CD4-positive, alpha-beta T cell treated with Interleukin-12 subunit alpha and Interleukin-12 subunit beta, for 1 hour (primary cell): ENCODE results near the gene DMAP1.
"Not testable (repeated sequence)": the region's sequence is repeated elsewhere in the genome, so short reads cannot be mapped to it uniquely, and the experiment has no call there.

Source experiments
- DNase-seq: peaks from one replicate; pipeline ENCODE4 v3.0.0-alpha.2; 2020

Gene DMAP1, protein sequence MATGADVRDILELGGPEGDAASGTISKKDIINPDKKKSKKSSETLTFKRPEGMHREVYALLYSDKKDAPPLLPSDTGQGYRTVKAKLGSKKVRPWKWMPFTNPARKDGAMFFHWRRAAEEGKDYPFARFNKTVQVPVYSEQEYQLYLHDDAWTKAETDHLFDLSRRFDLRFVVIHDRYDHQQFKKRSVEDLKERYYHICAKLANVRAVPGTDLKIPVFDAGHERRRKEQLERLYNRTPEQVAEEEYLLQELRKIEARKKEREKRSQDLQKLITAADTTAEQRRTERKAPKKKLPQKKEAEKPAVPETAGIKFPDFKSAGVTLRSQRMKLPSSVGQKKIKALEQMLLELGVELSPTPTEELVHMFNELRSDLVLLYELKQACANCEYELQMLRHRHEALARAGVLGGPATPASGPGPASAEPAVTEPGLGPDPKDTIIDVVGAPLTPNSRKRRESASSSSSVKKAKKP

DNA sequence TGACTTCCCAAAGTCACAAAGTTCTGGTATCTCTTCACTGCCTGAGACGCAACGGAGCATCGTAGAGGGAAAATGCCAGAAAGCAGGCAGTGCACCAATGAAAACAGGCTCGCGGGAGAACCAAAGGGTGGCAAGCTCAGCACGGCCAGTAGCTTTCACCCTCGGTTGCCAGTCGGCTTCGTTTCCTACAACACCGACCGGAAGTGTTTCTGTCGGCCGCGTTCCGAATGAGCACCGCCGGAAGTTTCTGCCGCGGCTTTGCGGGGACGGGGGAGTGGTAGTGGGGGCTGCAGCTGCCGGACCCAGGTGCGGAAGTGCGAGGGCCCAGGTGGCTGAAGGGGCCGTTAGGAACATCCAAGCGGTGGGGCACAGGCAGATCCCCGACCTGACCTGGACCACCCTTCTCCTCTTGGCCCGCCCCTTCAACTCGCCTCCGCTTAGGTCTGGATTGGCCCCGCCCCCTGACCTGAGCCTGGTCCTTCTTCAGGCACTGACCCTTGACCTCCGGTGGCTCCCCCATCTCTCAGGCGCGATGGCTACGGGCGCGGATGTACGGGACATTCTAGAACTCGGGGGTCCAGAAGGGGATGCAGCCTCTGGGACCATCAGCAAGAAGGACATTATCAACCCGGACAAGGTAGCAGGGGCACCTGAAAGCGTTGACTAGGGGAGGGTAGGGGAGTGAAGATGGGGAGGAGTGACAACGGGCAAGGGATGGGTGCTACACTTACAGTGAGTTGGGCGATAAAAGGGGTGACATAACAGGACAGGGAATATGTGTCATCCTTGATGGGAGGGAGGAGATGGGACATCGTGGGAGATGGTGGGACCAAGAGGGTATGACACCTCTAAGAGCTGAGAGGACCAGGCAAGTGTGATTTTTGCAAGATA, at the start of gene DMAP1:
TSS of gene DMAP1 (plus strand) at position 250 of the 891 bp plus-strand sequence. CDS start at position 533, 283 bp downstream.
- peak; percentile 89 for DNase-seq

DNA sequence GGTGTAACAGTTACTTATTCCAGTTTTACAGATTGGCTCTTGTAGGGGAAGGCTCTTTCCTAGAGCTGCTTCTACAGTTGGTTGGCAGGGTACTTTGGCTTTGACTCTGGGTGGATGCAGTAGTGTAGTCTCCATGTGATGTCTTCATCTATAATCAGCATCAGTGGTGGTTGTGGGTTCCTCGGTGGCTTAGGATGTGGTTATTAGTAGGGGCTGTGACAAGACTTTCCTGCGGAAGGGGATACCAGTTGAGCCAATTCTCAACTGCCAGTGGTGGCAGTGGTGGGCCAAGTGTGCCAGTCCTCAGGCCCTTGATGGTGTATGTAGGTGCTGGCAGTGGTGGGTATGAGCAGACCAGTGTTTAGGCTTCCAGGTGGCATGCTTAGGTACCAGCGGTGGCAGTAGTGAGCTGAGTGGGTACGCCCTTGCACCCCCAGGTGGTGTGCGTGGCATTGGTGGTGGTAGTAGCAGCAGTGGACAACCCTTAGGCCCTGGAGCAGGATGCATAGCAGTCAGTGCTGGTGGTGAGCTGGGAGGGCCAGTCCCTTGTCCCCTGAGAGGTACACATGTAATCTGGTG, 44.7 kb upstream of the DMAP1 start:
- no peak for DNase-seq

DNA sequence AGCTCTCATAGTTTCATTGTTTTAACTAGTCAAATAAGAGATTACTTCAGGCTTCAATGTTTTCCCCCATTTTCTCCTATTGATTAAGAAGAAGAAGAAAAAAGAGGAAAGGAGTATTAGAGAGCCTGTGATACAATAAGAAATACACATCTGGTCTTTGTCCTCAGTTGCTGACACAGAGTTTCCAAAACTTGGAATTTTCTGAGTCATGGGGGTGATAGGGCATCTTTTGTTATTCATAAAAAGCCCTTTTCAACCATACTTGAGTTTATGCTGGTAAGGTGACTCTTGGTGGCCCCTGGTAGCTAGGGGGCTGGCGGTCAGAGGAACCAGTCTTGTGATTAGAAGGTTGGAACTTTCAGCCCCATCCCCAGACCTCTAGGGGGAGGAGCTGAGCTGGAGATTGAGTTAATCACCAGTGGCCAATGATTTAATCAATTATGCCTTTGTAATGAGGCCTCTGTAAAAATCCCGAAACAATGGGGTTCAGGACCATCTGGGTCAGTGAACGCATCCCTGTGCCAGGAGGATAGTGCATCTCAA, 42.9 kb upstream of the DMAP1 start:
- DNase-seq: no peak

DNA sequence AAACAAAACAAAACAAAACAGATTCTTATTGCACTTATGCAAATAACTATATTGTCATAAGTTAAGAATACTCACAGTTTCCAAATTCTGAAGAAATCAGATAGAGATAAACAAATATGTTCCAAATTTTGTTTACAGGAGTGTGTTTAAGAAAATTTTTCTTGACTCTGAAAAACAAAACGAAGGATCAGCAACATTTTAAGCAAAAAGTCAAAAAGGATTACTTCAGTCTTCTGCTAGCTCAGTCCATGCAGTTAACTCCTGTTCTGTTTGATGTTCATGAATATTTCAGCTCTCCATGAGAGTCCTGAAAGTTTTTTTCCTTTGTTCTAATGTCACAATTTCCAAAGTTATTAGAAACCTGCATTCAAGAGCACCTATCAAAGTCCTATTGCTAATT, 38.6 kb upstream of the DMAP1 start:
- DNase-seq: no peak

DNA sequence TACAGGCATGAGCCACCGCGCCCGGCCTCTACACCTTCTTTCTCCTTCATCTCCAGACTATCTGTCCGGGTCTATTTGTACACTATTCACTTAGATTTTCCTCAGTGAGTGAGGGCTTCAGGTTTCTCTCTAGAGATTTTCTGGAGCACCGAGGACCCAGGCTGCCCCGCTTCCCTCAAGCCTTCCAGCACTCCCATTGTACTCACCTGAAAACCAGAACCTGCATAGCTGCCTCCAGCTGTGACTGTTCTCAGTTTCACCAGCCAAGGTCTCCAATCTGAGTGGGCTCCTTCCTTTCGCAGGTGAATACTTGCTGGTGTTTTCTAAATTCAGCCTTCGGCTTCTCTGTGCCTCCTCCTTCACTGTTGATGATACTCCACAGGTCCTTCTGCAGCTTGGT, 12.9 kb upstream of the DMAP1 start:
- no peak for DNase-seq

DNA sequence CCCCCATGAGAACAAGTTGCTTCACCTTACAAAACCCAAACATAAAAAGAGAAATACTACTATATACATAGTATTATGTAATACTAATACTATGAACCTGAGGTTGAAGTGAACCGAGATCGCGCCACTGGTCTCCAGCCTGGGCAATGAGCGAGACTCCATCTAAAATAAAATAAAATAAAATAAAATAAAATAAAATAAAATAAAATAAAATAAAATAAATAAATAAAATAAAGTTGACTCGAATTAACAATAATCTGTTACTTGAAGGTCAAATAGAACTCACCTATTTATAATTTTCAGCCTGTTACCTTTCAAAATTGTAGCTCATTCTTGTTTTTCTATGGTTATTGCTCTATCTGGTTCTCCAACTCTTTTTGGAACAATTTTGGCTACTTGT, 6.7 kb upstream of the DMAP1 start:
- not testable (repeated sequence) for DNase-seq

DNA sequence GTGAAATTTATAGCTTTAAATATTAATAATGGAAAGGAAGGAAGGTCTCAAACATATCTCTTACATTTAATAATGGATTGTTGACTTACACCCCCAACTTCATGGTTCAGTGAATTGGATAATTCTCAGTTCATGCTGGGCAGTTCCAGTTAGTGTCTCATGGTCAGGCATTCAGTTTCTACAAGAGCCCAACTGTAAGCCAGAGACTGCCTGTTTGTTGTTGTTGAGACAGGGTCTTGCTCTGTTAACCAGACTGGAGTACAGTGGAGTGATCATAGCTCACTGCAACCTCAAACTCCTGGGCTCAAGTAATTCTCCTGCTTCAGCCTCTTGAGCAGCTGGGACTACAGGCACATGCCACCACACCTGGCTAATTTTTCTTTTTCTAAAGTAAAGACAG, 5.0 kb upstream of the DMAP1 start:
- DNase-seq: no peak

DNA sequence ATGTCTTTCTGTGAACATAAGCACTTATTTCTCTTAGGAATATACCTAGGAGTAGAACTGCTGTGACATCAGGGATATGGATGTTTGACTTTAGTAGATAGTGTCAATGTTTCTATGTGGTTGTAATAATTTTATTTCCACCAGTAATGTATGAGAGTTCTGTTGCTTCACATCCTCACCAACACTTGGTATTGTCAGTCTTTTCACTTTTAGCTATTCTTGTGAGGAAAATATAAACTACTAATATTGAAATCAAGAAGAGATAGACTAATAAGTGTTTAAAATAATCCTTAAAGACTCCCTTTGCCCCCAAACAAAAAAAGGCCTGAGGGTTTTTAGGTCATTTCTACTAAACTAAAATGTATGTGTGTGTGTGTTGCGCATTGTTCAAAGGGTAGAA, 2.7 kb upstream of the DMAP1 start:
- DNase-seq: no peak

DNA sequence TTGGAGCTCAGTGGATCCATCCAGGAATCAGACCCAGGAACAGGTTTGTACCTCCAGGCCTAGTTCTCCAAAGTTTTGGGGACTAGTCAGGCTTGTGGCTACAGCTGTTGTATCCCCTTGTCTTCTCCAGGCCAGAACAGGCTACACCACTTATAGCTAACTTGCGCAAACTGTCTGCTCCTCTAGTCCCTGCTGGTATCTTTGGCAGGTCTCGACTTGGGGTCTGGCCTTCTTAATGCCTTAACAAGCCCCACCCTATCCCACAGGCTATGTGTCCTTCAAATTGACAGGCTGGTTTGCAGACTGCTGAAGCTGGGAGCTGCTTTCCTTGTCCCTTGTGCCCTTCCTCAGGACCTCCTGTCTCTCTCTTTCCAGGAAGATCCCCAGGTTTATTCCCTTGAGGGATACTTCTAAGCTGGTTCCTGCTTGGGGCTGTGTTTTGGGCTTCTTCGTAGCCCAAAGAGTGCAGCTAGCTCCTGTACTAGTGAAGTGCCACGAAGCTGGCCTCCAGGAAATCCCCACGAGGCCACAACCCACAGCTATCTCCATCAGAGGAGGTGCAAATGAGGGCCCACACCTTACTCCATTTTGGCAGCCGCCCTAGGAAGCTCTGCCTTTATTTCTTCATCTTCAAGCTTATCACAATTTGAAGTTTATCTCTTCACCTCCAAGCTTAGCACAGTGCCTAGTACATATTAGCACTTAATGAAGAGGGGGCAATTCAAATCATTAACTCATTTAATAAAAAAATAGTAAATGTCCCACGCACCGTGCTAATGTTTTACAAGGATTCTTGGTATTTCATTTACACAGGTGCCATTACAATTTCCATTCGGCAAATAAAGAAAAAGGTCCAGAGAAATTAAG, 683 bp upstream of the DMAP1 start:
- DNase-seq: peak; percentile 61

DNA sequence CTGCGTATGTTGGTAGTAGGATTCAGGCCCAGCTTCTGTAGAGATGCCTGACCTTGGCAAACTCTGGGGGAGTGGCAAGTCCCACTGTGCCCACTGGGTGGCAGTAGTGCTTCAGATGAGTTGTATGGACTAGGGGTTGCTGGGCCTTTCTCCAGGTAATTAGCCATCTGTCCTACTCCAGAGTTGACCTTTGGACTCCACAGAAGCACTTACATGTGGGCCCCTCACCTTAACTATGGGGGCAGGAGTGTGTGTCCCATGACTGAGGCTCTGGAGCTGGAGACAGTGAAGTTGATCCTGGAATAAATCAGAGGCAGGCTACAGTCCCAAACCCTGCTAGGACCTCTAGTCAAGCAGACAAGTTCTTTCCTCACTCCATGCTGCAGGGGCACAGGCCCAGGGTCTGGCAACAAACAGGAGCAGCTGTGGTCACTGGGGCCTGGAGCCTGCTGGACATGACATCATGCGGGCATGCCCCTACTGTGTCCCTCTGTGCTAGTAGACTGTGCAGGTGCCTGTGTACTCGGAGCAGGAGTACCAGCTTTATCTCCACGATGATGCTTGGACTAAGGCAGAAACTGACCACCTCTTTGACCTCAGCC, 4.6 kb downstream of the DMAP1 start:
- DNase-seq: peak; percentile 68

DNA sequence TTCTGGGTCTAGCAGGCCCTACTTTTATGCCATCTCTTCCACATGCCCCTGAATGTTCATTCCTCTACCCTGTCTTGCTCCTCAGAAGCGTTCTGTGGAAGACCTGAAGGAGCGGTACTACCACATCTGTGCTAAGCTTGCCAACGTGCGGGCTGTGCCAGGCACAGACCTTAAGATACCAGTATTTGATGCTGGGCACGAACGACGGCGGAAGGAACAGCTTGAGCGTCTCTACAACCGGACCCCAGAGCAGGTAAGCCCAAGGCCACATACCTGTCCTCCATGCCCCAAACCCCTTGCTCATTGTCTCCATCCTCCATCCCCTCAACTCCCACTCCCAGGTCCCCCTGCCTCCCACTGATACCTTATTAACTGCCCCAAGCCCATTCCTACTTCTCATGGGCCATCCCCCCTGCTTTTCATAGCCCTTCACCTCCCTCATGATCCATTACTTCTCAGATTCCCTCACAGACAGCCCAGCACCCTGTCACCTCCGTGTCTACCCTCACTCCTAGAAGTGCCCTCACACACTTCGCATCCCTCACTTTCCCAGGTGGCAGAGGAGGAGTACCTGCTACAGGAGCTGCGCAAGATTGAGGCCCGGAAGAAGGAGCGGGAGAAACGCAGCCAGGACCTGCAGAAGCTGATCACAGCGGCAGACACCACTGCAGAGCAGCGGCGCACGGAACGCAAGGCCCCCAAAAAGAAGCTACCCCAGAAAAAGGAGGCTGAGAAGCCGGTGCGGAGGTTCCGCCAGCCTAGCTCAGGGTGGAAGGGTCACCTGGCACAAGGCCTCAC, 5.4 kb downstream of the DMAP1 start:
- no peak for DNase-seq

DNA sequence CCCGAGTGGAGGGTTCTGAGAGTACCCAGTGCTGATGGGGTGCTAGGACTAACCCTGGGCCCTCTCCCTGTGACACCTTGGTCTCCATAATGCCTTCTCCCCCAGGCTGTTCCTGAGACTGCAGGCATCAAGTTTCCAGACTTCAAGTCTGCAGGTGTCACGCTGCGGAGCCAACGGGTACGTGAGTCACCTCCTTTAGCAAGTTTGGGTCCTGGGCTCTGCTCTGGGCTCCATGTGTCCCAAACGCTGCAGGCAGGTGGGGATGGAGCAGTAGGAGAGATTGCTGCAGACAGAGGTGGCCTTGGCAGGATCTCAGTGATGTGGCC, 6.0 kb downstream of the DMAP1 start:
- no peak for DNase-seq

DNA sequence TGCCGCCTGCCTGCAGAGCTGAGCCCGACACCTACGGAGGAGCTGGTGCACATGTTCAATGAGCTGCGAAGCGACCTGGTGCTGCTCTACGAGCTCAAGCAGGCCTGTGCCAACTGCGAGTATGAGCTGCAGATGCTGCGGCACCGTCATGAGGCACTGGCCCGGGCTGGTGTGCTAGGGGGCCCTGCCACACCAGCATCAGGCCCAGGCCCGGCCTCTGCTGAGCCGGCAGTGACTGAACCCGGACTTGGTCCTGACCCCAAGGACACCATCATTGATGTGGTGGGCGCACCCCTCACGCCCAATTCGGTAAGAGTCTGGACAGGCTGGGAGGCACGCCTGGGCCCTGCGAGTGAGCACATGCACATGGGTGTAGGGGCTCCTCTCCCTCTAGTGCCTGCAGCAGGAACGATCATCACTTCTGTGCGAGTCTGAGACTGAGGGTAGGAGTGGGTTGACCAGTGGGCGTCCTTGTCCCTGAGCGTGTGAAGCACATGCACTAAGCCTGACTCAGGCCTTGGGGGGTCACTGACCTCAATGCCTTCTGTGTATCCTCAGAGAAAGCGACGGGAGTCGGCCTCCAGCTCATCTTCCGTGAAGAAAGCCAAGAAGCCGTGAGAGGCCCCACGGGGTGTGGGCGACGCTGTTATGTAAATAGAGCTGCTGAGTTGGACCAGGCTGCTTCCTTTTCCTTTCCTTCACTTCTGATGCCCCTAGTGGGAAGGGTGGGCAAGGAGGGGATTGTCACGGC, 6.9 kb downstream of the DMAP1 start:
- no peak for DNase-seq

DNA sequence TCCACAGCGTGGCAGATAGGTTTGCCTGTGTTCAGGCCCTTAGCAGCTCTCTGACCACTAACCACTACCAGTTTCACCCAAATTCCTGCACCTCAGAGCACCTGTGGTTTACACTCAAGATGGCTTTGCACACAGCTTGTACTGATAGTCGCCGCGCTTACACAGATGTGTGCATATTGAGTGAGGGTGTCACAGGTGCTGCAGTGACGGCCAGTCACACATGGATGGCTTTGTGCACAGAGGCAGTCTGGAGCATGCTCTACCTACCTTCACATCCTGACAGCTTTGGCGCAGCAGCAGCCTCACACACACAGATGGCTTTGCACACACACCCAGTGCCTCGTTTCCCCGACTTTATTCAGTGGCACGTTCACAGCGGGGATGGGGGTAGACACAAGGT, 7.5 kb downstream of the DMAP1 start:
- DNase-seq: no peak

DNA sequence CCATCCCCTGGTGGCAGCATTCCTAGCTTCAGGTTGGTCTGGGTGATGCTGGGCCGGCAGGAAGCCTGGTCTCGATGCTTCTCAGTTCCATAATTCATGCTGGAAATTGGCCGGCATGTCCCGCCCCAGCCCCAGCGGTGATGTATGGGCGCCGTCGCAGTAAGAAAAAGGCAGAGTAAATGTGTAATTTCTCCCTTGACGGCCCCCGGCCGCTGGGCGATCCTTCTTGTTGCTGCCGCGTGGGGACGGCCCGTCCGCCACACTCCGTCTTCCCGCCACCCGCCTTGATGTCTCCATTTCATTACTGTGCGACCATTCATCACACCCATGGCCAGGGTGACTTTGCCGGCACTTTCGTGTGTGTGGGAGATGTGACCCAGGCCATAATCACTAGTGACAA, 8.5 kb downstream of the DMAP1 start:
- no peak for DNase-seq

DNA sequence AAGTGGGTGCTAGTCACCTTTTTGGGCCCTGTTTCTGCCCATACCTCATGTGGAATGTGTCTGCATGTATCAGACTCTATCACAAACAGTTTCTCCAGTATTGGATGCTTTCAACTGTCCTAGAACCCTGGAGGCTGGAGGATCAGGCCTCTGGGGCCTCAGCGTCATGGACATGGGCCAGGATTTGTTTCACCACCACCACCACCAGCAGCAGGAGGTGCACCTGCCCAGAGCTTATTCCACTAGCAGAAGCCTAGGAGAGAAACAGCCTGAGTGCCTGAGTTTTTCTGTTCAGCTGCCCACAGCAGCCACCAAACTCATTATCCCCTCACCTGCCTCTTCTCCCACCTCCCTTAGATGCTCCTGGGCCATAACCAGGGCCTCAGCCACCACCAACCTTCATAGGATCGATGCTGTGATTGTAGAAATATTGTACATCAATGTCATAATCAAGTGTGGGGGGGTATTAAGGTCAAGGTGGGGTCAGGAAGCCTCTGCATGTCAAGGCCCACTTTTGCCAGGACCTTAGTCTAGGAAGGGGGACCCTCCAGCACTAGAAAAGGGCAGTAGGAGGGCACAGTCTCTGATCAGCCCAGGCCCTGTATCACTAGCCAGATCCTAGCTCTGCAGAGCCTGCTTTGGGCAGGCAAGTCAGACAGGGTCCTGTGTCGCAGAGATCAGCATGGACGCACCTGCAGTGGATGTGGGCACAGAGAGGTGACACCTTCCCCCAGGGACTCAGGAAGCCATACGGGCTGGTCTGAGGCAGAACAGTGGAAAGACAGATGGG, 9.3 kb downstream of the DMAP1 start:
- DNase-seq: no peak

DNA sequence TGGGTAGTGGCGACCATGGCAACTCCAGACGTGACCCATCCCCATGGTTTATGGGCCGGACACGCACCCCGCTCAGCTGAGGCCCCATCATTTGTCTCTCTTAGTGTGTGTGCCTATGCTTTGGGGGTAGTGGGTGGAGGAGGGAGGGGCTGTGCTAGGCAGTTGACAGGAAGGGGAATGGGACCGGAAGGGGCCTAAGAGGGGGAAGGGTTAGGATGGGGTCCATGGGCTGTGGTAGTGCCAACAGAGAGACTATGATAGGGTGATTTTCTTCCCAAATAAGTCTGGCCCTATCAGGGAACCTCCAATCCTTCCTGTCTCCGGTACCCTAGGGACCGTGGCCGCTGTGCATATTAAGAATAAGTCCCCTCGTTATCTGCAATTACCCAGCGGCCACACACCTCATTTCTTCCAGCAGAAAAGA, 9.9 kb downstream of the DMAP1 start:
- no peak for DNase-seq

DNA sequence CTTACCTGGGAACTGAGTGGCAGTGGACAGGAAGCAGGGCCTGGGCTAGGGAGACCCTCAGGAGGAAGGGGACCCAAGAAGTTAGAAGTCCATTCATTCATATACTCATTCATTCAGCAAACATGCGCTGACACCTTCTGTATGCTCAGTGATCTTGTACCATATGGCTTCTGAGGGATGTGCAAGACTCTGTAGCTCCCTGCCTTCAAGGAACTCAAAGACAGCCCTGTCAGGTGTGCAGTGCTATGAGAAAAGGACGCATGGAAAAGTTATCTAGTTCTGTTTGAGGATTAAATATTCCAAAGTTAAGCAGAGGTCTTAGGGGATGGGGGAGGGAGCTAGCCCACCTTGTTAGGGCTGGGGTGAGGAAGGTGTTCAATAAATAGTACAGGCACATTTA, 12.5 kb downstream of the DMAP1 start:
- DNase-seq: no peak

DNA sequence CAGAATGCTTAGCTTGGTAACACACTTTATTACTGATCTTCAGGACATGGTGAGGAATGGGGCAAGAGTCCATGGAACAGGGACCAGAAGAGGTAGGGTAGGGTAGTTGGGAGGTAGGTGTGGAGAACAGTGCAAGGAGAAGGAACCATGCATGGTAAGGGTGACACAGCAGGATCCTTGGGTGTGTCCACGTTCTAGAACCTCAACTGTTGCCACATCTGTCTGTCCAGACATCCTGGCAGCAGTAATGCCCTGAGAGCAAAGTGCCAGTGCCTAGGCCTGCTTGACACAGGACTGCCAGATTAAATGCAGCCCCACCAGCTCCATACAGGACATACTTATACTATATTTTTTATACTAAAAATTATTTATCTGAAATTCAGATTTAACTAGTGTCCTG, 13.9 kb downstream of the DMAP1 start:
- DNase-seq: no peak

DNA sequence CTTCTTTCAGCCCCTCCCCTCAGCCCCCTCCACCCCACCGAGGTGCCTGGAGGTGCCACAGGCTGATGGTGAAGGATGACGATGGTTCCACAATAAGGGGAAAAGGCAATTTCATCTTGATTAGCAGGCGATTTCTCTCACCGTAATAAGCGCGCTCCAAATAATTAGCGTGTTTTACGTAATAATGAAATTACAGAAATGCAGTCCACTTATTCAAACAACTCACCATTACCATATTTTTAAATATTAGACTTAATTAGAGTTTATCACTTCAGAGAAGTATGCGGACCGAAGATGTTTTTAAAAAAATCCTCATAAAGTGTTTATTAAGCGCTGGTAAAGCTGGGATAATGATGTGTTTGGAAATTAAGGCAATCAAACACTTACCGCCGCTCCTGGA, 14.9 kb downstream of the DMAP1 start:
- DNase-seq: no peak
